AML-193 (cell line): ENCODE measurements around the gene TACC2.

Experiments used
- DNase-seq, 2 experiments: peaks; one replicate each; lab custom pipeline; 2025; lab: John Stamatoyannopoulos, UW

Gene TACC2

GRCh38 chr10:122248356-122249302 is 259.7 kb downstream of the TACC2 start:
- DNase-seq, result no peak

GRCh38 chr10:122249303-122249850 is 260.4 kb downstream of the TACC2 start:
- no peak for DNase-seq

DNA sequence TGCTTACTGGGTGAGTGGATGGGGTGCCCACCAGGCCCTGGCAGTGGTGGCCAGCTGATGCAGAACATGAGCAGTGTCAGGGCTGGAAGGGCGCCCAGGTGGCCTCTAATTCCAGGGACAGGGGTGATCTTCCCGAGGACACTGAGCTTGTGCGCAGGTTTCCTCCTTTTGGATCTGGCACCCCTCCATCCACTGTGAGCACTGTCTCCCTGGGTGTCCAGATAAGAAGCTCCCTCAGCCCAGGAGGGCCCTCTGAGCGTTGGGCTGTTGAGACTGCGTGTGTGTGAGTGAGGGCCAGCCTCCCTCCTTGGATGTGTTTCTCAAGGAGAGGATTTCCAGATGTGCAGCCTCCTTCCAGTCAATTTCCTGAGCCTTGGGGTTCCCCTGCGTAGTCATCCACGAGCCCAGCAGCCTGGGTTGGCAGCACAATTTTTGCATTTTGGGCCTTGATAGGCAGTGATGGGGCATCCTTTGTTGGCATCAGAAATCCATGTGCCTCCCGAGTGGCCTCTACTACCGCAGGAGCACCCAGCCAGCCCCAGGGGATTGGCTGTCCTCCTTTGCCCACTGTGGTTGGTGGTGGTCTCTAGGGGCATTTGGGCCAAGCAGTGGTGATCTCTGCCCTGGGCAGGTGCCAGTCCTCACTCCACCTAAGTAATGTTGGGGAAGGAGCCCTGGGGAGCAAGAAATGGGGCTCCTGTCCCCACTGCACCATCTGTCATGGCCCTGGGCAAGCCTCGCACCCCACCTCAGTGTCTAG is 261.2 kb downstream of the TACC2 start:
- no peak for DNase-seq

- DNase-seq, result no peak
These were observed 262.7 kb downstream of the TACC2 start for GRCh38 chr10:122251459-122252255.

DNA sequence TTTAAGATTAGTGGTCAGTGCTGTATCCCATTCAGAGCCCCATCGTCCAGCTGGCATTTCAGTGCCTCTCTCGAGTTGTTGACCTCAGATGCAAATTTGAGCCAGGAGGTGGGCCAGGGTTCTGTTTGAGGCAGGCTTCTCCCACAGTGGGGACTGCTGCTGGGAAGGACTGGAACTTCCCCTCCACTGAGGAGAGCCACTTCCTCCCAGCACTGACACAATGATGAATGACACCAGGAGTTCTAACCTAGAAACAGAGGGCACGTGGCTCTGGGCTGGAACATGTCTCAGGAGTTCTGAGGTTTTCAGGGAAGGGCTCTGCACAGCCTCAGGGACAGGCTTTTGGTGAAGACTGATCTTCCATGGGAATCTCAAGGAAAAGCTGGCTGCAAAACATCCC is 263.8 kb downstream of the TACC2 start:
- DNase-seq, result no peak

DNA sequence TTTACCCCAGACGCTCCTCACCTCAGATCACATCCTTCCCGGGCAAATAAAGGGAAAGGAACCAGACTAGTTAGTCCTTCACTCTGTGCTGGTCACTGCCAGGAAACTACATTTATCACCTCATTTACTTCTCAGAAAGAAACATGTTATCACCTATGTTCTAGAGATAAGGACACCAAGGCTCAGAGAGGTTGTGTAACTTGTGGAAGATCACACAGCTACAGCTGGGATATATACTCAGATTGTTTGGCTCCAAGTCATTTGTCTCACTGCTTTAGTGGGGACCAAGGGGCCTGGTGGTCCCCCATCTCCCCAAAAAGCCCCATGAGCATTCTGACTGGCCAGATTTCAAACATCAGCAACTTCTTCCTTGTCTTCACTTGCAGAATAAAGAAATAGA is 264.6 kb downstream of the TACC2 start:
- DNase-seq, result no peak

DNA sequence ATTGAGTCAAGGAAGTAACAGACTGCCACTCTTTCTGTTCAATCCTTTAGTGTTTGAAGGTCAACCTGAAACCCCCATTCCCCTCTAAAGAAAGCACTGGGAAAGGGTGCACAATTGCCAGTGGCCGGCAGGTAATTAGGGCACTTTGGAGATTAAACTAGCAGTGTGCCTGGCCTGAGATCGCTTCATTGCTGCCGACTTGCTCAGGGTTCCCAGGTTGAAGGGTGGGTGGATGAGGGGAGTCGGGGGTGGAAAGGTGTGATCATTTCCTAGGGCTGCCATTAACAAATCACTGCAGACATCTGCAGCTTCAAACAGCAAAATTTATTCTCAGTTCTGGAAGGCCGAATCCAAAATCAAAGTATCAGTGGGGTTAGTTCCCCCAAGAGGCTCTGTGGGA is 265.9 kb downstream of the TACC2 start:
- no peak for DNase-seq

GRCh38 chr10:122255509-122256301 is 266.7 kb downstream of the TACC2 start:
- DNase-seq, result no peak

DNA sequence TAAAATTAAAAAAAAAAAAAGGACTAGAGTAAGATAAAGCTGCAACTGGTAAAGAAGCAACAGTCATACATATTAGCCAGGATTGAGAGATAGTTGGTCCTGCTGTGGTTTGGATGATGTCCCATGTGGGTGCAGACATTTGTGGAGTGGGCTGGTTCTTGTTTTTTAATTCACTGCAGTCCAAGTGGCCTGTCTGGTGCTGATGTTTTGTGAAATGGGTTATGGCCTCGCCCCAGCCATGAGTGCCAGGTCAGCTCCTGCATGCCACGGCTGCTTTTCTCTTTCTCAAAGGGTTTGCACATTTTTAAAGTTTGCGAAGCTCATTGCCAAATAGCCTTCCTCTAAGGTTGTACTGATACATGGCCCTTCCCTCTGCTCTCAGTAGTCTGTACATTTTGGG is 268.1 kb downstream of the TACC2 start:
- no peak for DNase-seq

DNA sequence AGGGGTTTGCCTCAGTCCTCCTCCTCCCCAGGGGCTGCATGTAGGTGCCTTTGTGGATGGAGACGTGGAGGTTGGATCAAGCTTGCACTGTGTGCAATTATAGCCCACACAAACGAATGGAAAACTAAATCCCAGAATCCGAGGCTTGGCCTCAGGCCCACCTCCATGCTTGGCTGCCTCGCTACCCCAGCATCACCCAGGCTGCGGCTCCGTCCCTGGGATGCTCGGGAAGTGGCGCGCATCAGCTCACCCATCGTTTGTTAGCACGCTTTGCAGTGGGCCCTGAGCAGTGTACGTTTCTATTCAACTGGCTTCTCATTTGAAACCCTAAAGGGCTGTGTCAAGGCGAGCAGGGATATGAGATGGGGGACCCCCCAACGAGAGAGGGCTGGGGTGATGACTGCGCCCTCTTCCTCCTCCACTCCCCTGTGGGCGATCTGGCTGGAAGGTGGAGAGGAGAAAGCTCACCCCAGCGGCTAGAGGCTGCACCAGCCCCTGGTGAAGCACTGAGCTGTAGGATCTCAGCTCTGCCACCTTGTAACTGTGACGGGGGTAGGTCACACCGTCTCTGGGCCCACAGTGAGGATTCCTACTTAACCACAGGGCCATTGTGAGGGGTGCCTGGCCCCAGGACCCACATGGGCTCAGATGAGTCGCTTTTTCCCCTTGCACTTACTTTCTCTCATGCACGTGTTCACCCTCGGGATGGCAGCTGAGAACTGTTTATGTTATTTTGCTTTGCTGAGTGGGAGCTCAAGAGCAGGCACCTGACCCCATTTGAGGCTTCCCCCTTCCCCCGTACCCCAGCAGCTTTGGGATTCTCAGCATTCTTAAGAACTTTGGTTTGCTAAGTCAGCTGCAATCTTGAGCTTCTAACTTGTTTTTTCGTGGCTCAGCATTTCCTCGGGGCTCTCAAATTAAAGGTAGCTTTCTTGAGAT is 269.4 kb downstream of the TACC2 start:
- DNase-seq, result no peak

DNA sequence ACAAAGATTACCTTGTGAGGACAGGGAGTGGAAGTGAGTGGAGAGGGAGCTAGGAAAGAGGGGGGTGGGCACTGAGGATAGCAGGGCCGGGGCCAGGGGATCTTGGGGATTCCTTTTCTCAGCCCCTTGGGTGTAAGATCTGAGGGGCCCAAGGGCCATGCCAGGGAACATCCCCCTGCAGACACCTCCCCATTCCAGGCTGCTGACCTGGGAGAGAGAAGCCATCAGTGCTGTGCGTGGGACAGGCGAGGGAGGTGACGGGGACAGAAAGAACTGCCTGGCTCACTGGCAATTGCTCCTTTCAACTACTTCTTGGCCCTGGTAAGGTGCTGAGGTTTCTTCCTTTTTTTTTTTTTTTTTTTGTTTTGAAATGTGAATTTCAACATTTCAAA is 270.1 kb downstream of the TACC2 start:
- no peak for DNase-seq

- DNase-seq, result no peak
These were observed 272.6 kb downstream of the TACC2 start for GRCh38 chr10:122261584-122261983.

DNA sequence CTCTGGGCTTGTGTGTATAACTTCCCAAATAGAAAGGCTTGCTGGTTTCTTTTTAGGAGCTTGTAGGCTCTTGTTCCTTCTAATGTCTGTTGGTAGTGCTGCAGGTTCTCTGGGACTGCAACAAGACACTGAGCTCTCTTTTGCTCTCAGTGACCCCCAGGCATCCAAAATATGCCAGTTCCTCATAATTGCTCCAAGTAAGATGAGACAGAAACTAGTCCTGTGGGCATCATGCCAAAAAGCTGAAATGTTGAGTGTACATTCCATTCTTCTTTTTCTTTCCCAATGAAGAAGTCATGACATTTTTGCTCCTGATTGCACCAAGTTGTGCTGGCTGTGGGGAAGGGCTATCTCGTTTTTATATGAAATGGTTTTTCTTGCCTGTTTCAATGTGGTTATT is 275.0 kb downstream of the TACC2 start:
- no peak for DNase-seq

- DNase-seq, result no peak
These were observed 275.5 kb downstream of the TACC2 start for GRCh38 chr10:122264436-122264835.

GRCh38 chr10:122264931-122265330 is 276.0 kb downstream of the TACC2 start:
- DNase-seq, result no peak

GRCh38 chr10:122265896-122266295 is 276.9 kb downstream of the TACC2 start:
- DNase-seq, result no peak

- DNase-seq, result peak; percentile 0 to 3
These were observed 279.1 kb downstream of the TACC2 start for GRCh38 chr10:122267849-122268737.

- DNase-seq, result no peak
These were observed 280.2 kb downstream of the TACC2 start for GRCh38 chr10:122269059-122269687.

GRCh38 chr10:122271076-122271475 is 282.1 kb downstream of the TACC2 start, which contains the start of gene BTBD16:
BTBD16 (plus strand) TSS chr10:122271296; CDS start chr10:122275082, 3,786 bp downstream.
- DNase-seq, result no peak
